Measurements from ENCODE around the gene ENO3. TPM values are rescaled to one million over a fixed set of nuclear protein-coding genes. Genes with fewer than 3 reads are reported as not detected.

The ENO3 gene
- total and polyA plus RNA-seq, 2 donors (not counting 3 experiments of a cell fraction or from before 2014, with no cell fraction given) = 5.5 to 5.9 TPM

GRCh38 chr17:4953451-4953961, 2.6 kb downstream of the ENO3 start:
- intact Hi-C loops (cut with micrococcal nuclease) = no loop called here
- Histone ChIP-seq H4K20me1 (replicated peaks; ENCODE audit: control insufficient read depth, extremely low read depth, insufficient read depth, low read length) (no peaks in the 10 kb centered on the region), H3K36me3 (ENCODE audit: control insufficient read depth in 2 of 2, extremely low read depth in 1 of 2, insufficient read depth in 2 of 2, low read length in 2 of 2) (no peaks in the 10 kb centered on the region), H3K27ac (ENCODE audit: insufficient read depth, low read depth, low read length) (peak overlapping the region; percentile 27), H3K4me3 (replicated peaks in 1 of 3; ENCODE audit: insufficient read depth in 1 of 3, low read depth in 1 of 3, low read length in 3 of 3) (no peak overlapping the region), H3K27me3 (ENCODE audit: control insufficient read depth in 2 of 2, insufficient read depth in 2 of 2, low read length in 2 of 2) (no peaks in the 10 kb centered on the region), H3K9me1 (replicated peaks; ENCODE audit: control insufficient read depth, extremely low read depth, insufficient read depth, low read length) (no peaks in the 10 kb centered on the region), H3K4me1 (ENCODE audit: control insufficient read depth, extremely low read depth, insufficient read depth, low read length) (peaks cover 24% of the 10 kb centered on the region), H3K9ac (replicated peaks; ENCODE audit: extremely low read depth, insufficient read depth, low read length) (peak overlapping the region; percentile 20), H3K4me2 (ENCODE audit: insufficient read depth, low read length) (peak overlapping the region; percentile 13), H3K9me3 (replicated peaks; ENCODE audit: control insufficient read depth, insufficient read depth, low read length) (no peaks in the 10 kb centered on the region), H3K79me2 (ENCODE audit: control insufficient read depth, insufficient read depth, low read length) (no peaks in the 10 kb centered on the region), H2AFZ (ENCODE audit: low read depth, low read length) (peak overlapping the region; percentile 44)
- POLR2A ChIA-PET = interaction anchor here (0.8 to 1.0 kb wide), 3 partner anchors 9 to 14 kb away, joined by 3 to 4 read pairs (median 4); partner anchors contain the start of genes RNF167, SLC25A11 and SPAG7
- FAIRE-seq (peak; percentile 90), DNase-seq (ENCODE audit: low read depth, low spot score) (peak; percentile 37)
- CTCF ChIA-PET = interaction anchor here (1.0 to 1.5 kb wide), 4 partner anchors 11 to 45 kb away, joined by 3 to 11 read pairs (median 4); partner anchors contain the start of genes RNF167, SLC25A11 and SPAG7
- BruUV-seq (replicated peaks) = no TSS peak
- dilution Hi-C loops (cut with MboI; ENCODE audit: extremely low pct_ligation_motif_present, low sequenced_read_pairs) = no loop called here
- TF ChIP-seq MYC (IDR thresholded peaks at IDR 0.05; ENCODE audit: low read depth, low read length) (no peak), POLR2AphosphoS5 (IDR thresholded peaks at IDR 0.05; ENCODE audit: insufficient read depth, low read depth, low read length) (peak; percentile 16)

- CTCF ChIA-PET = interaction anchor here (3.3 kb wide), 1 partner anchor 46 kb away, joined by 22 read pairs; no protein-coding TSS in a partner anchor
- dilution Hi-C loops (cut with MboI; ENCODE audit: extremely low pct_ligation_motif_present, low sequenced_read_pairs) = no loop called here
- POLR2A ChIA-PET = no interaction called here
- BruUV-seq (replicated peaks) = no TSS peak
- H3K4me1 ChIP-seq (ENCODE audit: control insufficient read depth, extremely low read depth, insufficient read depth, low read length) = peaks cover 24% of the 10 kb centered on the region
- FAIRE-seq = no peak
- H3K27me3 ChIP-seq (ENCODE audit: control insufficient read depth in 2 of 2, insufficient read depth in 2 of 2, low read length in 2 of 2) = no peaks in the 10 kb centered on the region
- no peaks in the 10 kb centered on the region for H4K20me1 ChIP-seq (replicated peaks; ENCODE audit: control insufficient read depth, extremely low read depth, insufficient read depth, low read length)
- intact Hi-C loops (cut with micrococcal nuclease) = no loop called here
- H3K36me3 ChIP-seq (ENCODE audit: control insufficient read depth in 2 of 2, extremely low read depth in 1 of 2, insufficient read depth in 2 of 2, low read length in 2 of 2) = peaks cover 0 to 7% of the 10 kb centered on the region in 2 experiments
- no peak overlapping the region for H3K4me2 ChIP-seq (ENCODE audit: insufficient read depth, low read length)
- DNase-seq (ENCODE audit: low read depth, low spot score) = no peak
- no peak overlapping the region for H3K27ac ChIP-seq (ENCODE audit: insufficient read depth, low read depth, low read length)
- H3K9me3 ChIP-seq (replicated peaks; ENCODE audit: control insufficient read depth, insufficient read depth, low read length) = no peaks in the 10 kb centered on the region
- H3K9me1 ChIP-seq (replicated peaks; ENCODE audit: control insufficient read depth, extremely low read depth, insufficient read depth, low read length) = no peaks in the 10 kb centered on the region
- H3K4me3 ChIP-seq (replicated peaks in 1 of 3; ENCODE audit: insufficient read depth in 1 of 3, low read depth in 1 of 3, low read length in 3 of 3) = no peak overlapping the region
- no peak overlapping the region for H3K9ac ChIP-seq (replicated peaks; ENCODE audit: extremely low read depth, insufficient read depth, low read length)
- TF ChIP-seq FOS (IDR thresholded peaks at IDR 0.05; ENCODE audit: borderline replicate concordance, insufficient read depth, low read length) = no peak
- TF ChIP-seq, protein P1, sequence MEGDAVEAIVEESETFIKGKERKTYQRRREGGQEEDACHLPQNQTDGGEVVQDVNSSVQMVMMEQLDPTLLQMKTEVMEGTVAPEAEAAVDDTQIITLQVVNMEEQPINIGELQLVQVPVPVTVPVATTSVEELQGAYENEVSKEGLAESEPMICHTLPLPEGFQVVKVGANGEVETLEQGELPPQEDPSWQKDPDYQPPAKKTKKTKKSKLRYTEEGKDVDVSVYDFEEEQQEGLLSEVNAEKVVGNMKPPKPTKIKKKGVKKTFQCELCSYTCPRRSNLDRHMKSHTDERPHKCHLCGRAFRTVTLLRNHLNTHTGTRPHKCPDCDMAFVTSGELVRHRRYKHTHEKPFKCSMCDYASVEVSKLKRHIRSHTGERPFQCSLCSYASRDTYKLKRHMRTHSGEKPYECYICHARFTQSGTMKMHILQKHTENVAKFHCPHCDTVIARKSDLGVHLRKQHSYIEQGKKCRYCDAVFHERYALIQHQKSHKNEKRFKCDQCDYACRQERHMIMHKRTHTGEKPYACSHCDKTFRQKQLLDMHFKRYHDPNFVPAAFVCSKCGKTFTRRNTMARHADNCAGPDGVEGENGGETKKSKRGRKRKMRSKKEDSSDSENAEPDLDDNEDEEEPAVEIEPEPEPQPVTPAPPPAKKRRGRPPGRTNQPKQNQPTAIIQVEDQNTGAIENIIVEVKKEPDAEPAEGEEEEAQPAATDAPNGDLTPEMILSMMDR (IDR thresholded peaks at IDR 0.05; ENCODE audit: extremely low read depth in 1 of 2, insufficient read depth in 1 of 2, low read depth in 1 of 2, low read length in 2 of 2) = no peak
- TF ChIP-seq EZH2 (IDR thresholded peaks at IDR 0.05; ENCODE audit: borderline replicate concordance, low read depth, low read length, severe bottlenecking) = no peak
- no peak for TF ChIP-seq MAX (IDR thresholded peaks at IDR 0.05; ENCODE audit: insufficient read depth, insufficient read length)
- TF ChIP-seq JUN (IDR thresholded peaks at IDR 0.05; ENCODE audit: borderline replicate concordance, insufficient read depth, insufficient read length, low read depth) = no peak
- no peak for TF ChIP-seq POLR2A (IDR thresholded peaks at IDR 0.05; ENCODE audit: low read depth, low read length)
- no peak for TF ChIP-seq MYC (IDR thresholded peaks at IDR 0.05; ENCODE audit: low read depth, low read length)
- TF ChIP-seq POLR2AphosphoS5 (IDR thresholded peaks at IDR 0.05; ENCODE audit: insufficient read depth, low read depth, low read length) = no peak
- TF ChIP-seq GATA2 (IDR thresholded peaks at IDR 0.05; ENCODE audit: insufficient read depth, insufficient read length, low read depth, low read length) = no peak
- H3K79me2 ChIP-seq (ENCODE audit: control insufficient read depth, insufficient read depth, low read length) = no peaks in the 10 kb centered on the region
- H2AFZ ChIP-seq (ENCODE audit: low read depth, low read length) = no peak overlapping the region
Observed at GRCh38 chr17:4955091-4955490, 4.2 kb downstream of the ENO3 start.

Data from endothelial cell of umbilical vein (primary cell).